Middle frontal gyrus (tissue), 1 donor: Measurements from ENCODE around the gene MTOR.
"Not testable (repeated sequence)": the region's sequence is repeated elsewhere in the genome, so short reads cannot be mapped to it uniquely, and the experiment has no call there.

Experiments used
- DNase-seq: peaks from one replicate; pipeline ENCODE4 v3.0.0-alpha.2; 2015; ENCODE audit warnings: low spot score; ENCODE audit errors: extremely low spot score

The MTOR gene

DNA sequence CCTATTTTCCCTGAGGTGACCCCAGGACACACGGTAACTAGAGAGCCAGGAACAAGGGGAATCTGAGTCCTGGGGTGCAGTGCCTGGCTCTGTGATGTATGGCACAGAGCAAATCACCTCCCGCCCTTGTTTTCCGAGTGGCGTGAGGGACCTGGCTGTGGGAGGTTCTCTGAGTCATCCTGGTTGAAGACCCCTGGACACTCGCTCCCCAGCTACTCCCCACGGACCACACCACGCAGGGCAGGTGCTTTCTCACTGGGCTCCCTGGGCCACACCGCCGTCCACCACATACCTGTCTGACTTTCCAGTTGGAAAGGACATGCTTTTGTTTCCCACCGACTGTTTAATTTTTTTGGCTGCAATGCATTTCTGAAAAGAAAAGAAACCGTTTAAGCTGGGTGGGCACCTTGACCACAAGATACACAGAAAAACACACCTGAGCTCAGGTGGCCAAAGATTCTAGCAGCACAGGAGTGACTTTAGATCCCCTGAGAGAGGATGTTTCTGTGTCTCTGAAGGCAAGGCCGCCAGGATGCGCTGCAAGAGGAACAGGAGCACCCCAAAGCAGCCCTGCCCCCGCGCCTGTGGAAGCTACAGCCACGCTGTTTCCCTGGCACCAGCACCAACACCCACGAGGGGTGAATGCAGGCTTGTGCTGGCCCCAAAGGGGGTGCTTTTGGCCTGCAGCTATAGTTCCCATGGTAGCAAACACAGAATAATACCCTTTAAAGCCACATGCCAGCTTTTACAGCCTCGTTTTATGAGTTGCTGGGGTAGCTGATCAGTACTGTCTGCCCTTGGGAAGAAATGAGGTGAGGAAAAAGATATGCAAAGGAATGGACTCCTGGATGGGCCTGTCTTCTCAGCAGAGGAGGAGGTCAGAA is 194.4 kb downstream of the MTOR start:
- DNase-seq: no peak

DNA sequence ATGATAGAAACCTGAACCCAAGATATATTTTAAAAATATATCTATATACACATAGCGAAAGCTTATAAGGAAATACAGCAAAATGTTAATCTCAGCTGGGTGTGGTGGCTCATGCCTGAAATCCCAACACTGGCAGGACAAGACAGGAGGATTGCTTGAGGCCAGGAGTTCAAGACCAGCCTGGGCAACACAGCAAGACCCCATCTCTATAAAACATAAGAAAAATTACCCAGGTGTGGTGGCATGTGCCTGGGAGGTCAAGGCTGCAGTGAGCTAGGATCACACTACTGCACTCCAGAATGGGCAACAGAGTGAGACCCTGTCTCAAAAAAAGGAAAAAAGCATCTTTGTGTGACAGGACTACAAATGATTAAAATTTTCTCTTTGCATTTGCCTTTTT is 196.6 kb downstream of the MTOR start:
- no peak for DNase-seq

- no peak for DNase-seq
Observed at GRCh38 chr1:11064942-11065341, 197.4 kb downstream of the MTOR start.

- DNase-seq: not testable (repeated sequence)
Observed at GRCh38 chr1:11063937-11064537, 198.3 kb downstream of the MTOR start.

DNA sequence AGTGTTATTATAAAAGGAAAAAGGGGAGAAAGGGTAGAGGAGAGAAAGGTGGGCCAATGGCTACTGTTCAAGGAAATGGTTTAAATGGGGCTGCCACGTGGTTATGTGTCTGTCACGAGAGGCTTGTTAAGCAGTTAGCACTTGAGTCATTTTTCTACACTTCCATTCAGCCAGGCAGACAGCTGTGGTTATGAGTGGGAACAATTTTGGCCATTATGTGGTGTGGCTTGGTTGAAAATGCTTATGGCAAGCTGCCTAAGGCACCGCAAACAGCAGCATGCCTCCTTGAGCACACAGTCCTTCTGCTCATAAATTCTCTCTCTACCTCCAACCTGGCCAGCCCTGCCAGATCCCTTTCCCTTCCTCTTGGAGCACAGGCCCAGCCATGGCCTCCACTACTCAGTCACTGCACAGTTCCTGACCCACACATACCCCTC is 199.4 kb downstream of the MTOR start:
- DNase-seq: peak; percentile 20

GRCh38 chr1:11061652-11062365 is 200.5 kb downstream of the MTOR start:
- no peak for DNase-seq

GRCh38 chr1:11059968-11060830 is 202.2 kb downstream of the MTOR start, which contains the start of gene SRM:
SRM (minus strand) TSS chr1:11060018; CDS start chr1:11059943, 75 bp downstream.
- DNase-seq: peak; percentile 86

DNA sequence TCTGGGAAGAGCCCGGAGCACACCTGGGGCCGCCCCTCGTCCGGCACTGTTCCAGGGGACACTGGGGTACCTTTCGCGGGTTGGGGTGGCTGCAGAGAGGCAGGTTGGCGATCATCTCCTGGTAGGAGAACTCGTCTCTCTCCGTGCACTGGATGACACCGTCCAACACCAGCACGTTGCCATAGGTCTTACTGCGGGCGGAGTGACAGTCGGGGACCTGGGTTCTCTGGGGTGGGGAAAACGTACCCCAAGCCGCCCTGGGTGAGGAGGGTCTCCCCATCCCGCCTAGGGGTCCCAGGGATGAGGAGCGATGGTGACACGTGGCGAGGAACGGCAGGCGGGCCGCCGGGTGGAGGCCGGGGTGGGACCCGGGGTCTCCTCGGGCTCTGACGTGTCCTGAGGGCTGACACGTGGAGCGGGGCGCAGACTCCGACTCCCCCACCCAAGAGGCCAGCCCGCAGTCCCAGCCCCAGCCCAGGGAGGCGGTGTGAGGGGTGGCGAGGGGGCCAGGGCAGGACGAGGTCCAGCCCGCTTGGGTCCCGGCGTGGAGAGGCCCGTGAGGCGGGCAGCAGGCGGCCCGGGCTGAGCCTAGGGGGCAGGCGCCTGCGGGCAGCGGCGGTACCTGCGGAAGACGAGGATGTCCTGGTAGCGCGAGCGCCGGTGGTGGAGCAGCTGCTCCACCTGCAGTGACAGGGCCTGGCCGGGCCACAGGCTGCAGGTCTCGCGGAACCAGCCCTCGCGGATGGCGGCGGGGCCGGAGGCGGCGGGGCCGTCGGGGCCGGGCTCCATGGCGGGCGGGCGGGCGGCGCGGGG is 203.0 kb downstream of the MTOR start:
- no peak for DNase-seq

- DNase-seq: no peak
Observed at GRCh38 chr1:11058595-11059154, 203.7 kb downstream of the MTOR start.

- DNase-seq: no peak
Observed at GRCh38 chr1:11058026-11058425, 204.3 kb downstream of the MTOR start.

DNA sequence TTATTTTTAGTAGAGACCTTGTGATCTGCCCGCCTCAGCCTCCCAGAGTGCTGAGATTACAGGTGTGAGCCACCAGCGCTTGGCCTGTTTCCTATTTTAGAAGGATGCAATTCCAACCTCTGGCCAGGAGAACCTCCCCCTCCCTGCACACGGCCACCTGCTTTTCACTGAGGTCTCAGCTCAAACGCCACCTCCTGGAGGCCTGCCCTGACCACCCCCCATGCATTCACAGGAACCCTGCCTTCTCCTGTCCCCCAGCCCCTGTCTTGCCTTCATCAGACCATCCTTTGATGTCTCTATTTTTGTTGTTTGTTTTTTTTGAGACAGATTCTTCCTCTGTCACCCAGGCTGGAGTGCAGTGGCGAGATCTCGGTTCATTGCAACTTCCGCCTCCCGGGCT is 204.9 kb downstream of the MTOR start:
- no peak for DNase-seq
